Type B pancreatic cell (in vitro differentiated cells): Measurements from ENCODE around the gene TSHZ2. TPM values are rescaled to one million over a fixed set of nuclear protein-coding genes. Genes with fewer than 3 reads are reported as not detected.
A peak's percentile ranks its signal among the peaks of the same experiment; 100 is the strongest.

ENCODE experiments used
- DNase-seq: peaks from one replicate; pipeline ENCODE4 v3.0.0; 2021; ENCODE audit warnings: mixed read lengths; ENCODE audit not compliant: unreplicated experiment; ENCODE audit errors: extremely low spot score
- H3K27ac Mint-ChIP-seq: 2 replicates; pipeline ENCODE4 v1.8.0; 2021; ENCODE audit warnings: mild to moderate bottlenecking, mixed read lengths
- H3K27me3 Mint-ChIP-seq: 2 replicates; pipeline ENCODE4 v1.8.0; 2021; ENCODE audit warnings: mixed read lengths
- H3K36me3 Mint-ChIP-seq: 2 replicates; pipeline ENCODE4 v1.8.0; 2021; ENCODE audit warnings: mixed read lengths
- H3K4me1 Mint-ChIP-seq: one replicate; pipeline ENCODE4 v1.8.0; 2021; ENCODE audit warnings: mixed read lengths; ENCODE audit not compliant: unreplicated experiment
- H3K4me3 Mint-ChIP-seq: 2 replicates; pipeline ENCODE4 v1.8.0; 2021; ENCODE audit warnings: mild to moderate bottlenecking, mixed read lengths
- H3K9me3 Mint-ChIP-seq: 2 replicates; pipeline ENCODE4 v1.8.0; 2021; ENCODE audit warnings: mixed read lengths
- CTCF ChIP-seq: fragments of 200-600 bp; sonication (generic); conservative IDR thresholded peaks from 2 replicates; pipeline ENCODE4 v1.5.0; 2021; ENCODE audit warnings: antibody characterized with exemption, mild to moderate bottlenecking
- total RNA-seq: library from RNA; stranded (reverse); gene quantifications from 2 replicates; pipeline ENCODE4 v1.2.1, GENCODE V29; 2021; ENCODE audit warnings: low replicate concordance

TSHZ2 gene
- total RNA-seq, 1 donor from 2014 or later, result 45.5 TPM

GRCh38 chr20:52954849-52955248, 17.3 kb upstream of the TSHZ2 start:
- Mint-ChIP-seq H3K4me3 (no peak overlapping the region), H3K27ac (no peak overlapping the region), H3K27me3 (peaks cover 8% of the 10 kb centered on the region), H3K36me3 (no peaks in the 10 kb centered on the region), H3K4me1 (peaks cover 9% of the 10 kb centered on the region), H3K9me3 (no peaks in the 10 kb centered on the region)
- TF ChIP-seq CTCF, result no peak
- DNase-seq, result no peak

GRCh38 chr20:52958211-52958610, 13.9 kb upstream of the TSHZ2 start:
- no peak for DNase-seq
- H3K27ac Mint-ChIP-seq, result no peak overlapping the region
- H3K9me3 Mint-ChIP-seq, result no peaks in the 10 kb centered on the region
- peaks cover 17% of the 10 kb centered on the region for H3K4me1 Mint-ChIP-seq
- no peak for TF ChIP-seq CTCF
- H3K4me3 Mint-ChIP-seq, result no peak overlapping the region
- H3K27me3 Mint-ChIP-seq, result no peaks in the 10 kb centered on the region
- no peaks in the 10 kb centered on the region for H3K36me3 Mint-ChIP-seq

- peaks cover 26% of the 10 kb centered on the region for H3K4me1 Mint-ChIP-seq
- no peaks in the 10 kb centered on the region for H3K36me3 Mint-ChIP-seq
- peak overlapping the region; percentile 44 for H3K4me3 Mint-ChIP-seq
- peak overlapping the region; percentile 48 for H3K27ac Mint-ChIP-seq
- H3K27me3 Mint-ChIP-seq, result no peaks in the 10 kb centered on the region
- DNase-seq, result no peak
- H3K9me3 Mint-ChIP-seq, result no peaks in the 10 kb centered on the region
- TF ChIP-seq CTCF, result no peak
Measured at GRCh38 chr20:52959125-52959524, 13.0 kb upstream of the TSHZ2 start.

- Mint-ChIP-seq H3K4me1 (peaks cover 33% of the 10 kb centered on the region), H3K4me3 (no peak overlapping the region), H3K9me3 (no peaks in the 10 kb centered on the region), H3K27ac (peak overlapping the region; percentile 12), H3K27me3 (peaks cover 4% of the 10 kb centered on the region), H3K36me3 (no peaks in the 10 kb centered on the region)
- TF ChIP-seq CTCF, result no peak
- DNase-seq, result no peak
Measured at GRCh38 chr20:52962183-52962582, 10.0 kb upstream of the TSHZ2 start.

GRCh38 chr20:52963131-52963530, 9.0 kb upstream of the TSHZ2 start:
- Mint-ChIP-seq H3K27ac (no peak overlapping the region), H3K36me3 (no peaks in the 10 kb centered on the region), H3K4me3 (no peak overlapping the region), H3K27me3 (peaks cover 4% of the 10 kb centered on the region), H3K4me1 (peaks cover 33% of the 10 kb centered on the region), H3K9me3 (no peaks in the 10 kb centered on the region)
- no peak for TF ChIP-seq CTCF
- no peak for DNase-seq

- peaks cover 4% of the 10 kb centered on the region for H3K27me3 Mint-ChIP-seq
- TF ChIP-seq CTCF, result no peak
- peaks cover 28% of the 10 kb centered on the region for H3K4me1 Mint-ChIP-seq
- no peak overlapping the region for H3K4me3 Mint-ChIP-seq
- H3K36me3 Mint-ChIP-seq, result no peaks in the 10 kb centered on the region
- H3K9me3 Mint-ChIP-seq, result no peaks in the 10 kb centered on the region
- no peak for DNase-seq
- no peak overlapping the region for H3K27ac Mint-ChIP-seq
Measured at GRCh38 chr20:52964131-52964530, 8.0 kb upstream of the TSHZ2 start.
